ENCODE measurements around the gene WBP1L. TPM values are rescaled to one million over a fixed set of nuclear protein-coding genes. Genes with fewer than 3 reads are reported as not detected.
"Not testable (repeated sequence)": the region's sequence is repeated elsewhere in the genome, so short reads cannot be mapped to it uniquely, and the experiment has no call there.

The WBP1L gene
- polyA plus RNA-seq, 1 donor, result 41.7 TPM

- DNase-seq, result no peak
Observed at GRCh38 chr10:102720775-102721301, 22.9 kb upstream of the WBP1L start.

DNA sequence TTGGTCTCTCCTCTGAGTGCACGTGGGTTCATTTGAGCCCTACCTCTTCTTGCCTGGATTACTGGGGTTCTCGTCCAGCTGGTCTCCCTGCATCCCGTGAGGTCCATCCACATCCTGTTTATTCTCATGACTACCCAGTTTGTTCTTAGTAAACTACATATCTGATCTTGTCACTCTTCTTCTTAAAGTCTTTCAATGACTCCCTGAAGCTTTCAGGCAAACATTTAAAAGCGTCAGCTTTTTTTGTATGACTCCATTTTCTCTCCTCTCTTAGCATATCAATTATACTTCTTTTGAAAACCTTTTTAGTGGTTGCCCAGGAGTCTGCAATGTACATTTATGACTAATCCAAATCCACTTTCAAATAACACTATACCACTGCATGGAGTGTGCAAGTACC lies 21.8 kb upstream of the WBP1L start:
- DNase-seq, result no peak

- no peak for DNase-seq
Observed at GRCh38 chr10:102723989-102724388, 19.8 kb upstream of the WBP1L start.

GRCh38 chr10:102726274-102726673 lies 17.5 kb upstream of the WBP1L start:
- no peak for DNase-seq

GRCh38 chr10:102727037-102727818 lies 16.5 kb upstream of the WBP1L start:
- DNase-seq, result no peak

GRCh38 chr10:102729029-102730026 lies 14.4 kb upstream of the WBP1L start:
- DNase-seq, result no peak

- DNase-seq, result no peak
Observed at GRCh38 chr10:102731222-102731800, 12.4 kb upstream of the WBP1L start.

DNA sequence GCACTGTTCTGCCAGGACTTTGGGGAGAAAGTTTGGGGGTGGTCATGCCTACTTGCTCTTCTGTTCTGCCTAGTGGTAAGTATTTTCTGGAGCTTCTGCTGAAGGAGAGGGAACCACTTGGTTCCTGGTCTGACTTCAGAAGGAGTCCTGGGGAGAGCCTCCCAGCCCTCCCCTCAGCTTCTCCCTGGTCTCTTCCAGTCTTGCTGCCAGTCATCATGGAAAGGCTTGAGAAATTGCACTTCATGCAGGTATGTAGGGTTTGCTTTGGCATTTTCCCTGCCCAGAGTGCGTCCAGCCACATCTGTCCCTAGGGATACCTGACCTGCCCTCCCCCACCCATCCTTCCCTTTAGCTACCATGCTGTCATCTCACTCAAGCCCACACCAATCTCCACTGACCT lies 11.1 kb upstream of the WBP1L start:
- DNase-seq, result no peak

GRCh38 chr10:102735065-102735562 lies 8.6 kb upstream of the WBP1L start:
- DNase-seq, result no peak

- no peak for DNase-seq
Observed at GRCh38 chr10:102738692-102739121, 5.0 kb upstream of the WBP1L start.

DNA sequence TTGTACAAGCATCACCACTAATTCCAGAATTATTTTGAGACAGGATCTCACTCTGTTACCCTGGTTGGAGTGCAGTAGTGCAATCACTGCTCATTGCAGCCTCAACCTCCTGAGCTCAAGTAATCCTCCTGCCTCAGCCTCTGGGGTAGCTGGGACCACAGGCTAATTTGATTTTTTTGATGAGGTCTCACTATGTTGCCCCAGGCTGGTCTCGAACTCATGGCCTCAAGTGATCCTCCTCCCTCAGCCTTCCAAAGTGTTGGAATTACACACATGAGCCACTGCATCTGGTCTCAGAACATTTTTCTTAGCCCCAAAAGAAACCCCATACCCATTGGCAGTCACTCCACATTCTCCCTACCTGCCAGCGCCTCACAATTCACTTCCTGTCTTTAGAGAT lies 3.5 kb upstream of the WBP1L start:
- no peak for DNase-seq

DNA sequence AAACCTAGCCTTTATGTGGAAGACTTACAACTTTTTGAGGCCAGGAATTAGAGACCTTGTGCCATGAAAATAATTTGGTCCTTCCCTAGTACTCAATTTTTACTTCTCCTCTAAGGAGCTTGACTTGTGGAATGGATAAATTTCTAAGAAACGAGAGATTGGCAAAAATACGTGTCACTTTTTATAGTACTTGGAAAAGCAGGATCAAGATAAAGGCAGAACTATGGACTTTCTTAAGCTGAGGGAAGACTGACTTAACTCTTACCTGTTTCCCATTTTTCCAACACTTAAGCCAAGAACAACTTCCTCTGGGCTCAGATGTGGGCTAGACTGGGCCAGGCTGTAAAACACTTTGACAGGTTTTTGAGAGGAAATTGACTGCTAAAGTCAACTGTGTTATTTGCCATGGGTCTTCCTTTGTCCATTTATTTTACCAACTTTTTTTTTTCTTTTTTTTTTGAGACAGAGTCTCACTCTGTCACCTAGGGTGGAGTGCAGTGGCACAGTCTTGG lies 2.0 kb upstream of the WBP1L start:
- DNase-seq, result no peak

DNA sequence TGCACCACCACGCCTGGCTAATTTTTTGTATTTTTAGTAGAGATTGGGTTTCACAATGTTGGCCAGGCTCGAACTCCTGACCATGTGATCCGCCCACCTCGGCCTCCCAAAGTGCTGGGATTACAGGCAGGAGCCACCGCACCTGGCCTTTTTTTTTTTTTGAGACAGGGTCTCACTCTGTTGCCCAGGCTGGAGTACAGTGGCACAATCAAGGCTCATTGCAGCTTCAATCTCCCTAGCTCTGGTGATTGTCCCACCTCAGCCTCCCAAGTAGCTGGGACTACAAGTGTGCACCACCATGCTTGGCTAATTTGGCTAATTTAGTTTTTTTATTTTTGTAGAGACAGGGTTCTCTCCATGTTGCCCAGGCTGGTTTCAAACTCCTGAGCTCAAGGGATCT lies 1.4 kb upstream of the WBP1L start:
- DNase-seq, result not testable (repeated sequence)

DNA sequence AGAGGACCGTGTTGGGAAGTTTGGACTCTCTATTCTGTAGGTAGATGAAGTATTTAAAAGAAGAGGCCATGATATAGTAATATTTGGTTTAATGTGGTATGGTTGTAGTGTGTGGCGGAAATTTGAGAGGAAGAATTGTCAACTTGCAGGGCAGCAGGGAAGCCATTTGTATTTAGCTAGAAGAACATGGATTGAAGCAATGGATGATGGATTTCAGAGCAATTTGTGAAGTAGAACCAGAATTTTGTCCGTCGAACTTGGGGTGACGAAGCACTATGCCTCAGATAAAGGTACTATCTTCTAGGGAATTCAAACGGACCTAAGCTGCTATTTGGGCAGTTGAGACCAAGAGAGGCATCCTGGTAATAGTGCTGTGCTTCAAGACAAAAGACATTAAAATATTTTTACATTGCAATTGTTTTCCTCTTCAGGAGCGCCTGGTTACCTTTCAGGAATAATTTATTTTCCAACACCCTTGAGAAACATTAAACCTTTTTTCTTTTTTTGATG lies 615 bp upstream of the WBP1L start:
- DNase-seq, result no peak

- no peak for DNase-seq
Observed at GRCh38 chr10:102744374-102745051, 765 bp downstream of the WBP1L start.

GRCh38 chr10:102745157-102745556 lies 1.4 kb downstream of the WBP1L start:
- DNase-seq, result no peak

- DNase-seq, result no peak
Observed at GRCh38 chr10:102752266-102752930, 8.7 kb downstream of the WBP1L start.

DNA sequence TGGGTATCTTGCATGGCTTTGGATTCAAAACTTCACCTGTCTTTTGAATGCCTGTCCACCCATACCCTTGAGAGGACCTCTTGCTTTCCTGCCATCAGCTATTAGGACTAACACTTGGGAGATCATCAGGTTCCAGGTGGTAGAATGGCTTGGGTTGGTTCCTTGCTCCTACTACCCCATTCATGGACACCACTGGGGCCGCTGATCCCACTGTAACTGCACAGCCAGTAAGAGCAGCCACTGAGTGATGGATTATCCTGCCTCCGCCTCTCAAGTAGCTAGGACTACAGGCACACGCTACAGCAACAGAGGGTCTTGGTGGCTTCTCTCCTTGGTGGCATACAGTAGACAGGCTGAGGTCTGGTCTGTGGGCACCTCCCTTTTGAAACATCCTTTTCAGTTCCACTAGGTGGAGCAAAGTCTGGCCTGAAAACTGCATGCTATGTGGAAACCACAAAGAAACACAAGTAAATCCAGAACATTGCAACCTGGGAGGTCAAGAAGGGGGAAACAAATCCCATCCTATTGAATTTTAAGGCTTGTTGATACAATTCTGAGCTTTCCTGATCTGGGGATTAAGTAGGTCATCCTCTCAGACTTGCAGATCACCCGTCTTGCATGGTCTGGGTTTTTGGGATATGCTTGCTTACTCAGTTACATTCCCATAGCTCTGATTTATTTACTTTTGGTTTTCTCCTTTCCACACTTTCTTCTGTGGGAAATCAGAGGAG lies 9.4 kb downstream of the WBP1L start:
- no peak for DNase-seq

DNA sequence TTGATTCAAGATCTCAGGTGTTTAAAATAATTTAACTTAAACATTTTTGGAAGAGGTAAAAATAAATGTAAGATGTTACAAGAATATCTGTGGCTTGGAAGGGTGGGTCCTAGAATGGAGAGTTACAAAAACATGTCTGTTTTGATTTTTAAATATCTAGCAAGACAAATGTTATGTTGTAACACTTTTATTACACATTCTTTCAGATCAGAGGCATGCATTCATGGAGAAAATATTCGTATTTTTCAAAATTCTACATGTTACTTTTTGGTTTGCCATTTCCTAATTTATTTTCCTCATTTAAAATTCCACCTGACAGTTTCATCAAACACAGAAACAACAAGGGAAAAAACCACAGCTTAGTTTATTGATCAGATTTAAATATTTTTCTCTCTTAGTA lies 10.0 kb downstream of the WBP1L start:
- DNase-seq, result no peak

DNA sequence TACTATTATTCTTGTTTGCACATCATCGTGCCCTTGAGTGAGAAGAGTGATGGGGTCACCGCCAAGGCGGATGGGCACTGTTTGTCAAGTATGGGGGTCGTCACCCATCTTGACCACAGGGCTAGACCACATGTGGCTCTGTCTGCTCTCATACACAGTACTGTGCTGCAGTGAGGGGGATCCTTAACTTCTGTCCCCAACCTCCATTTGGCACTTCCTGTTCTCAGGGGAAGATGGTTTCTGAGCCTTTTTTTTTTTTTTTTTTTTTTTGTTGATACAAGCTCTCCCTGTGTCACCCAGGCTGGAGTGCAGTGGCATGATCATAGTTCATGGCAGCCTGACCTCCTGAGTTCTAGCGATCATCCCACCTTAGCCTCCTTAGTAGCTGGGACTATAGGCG lies 13.6 kb downstream of the WBP1L start:
- no peak for DNase-seq
